GM12878 (cell line): ENCODE results near the gene GGACT. TPM values are rescaled to one million over a fixed set of nuclear protein-coding genes. Genes with fewer than 3 reads are reported as not detected.

Experiments
- ATAC-seq: fragments of 200-7000 bp; cut with Tn5 transposase; 3 replicates; pipeline ENCODE4 v1.9.1; 2020; ENCODE audit warnings: mild to moderate bottlenecking, moderate library complexity
- BruUV-seq: library from RNA; stranded (reverse); fragments of 400-500 nt; replicated peaks from 2 replicates; lab custom pipeline; 2021; lab: Mats Ljungman, UMichigan
- CTCF ChIA-PET: fragments of 300-600 bp; sonication (Branson Sonifier 250); formaldehyde crosslinking; extraction: SDS; loops from one replicate; lab custom pipeline; 2021; ENCODE audit warnings: inconsistent platforms; lab: Yijun Ruan, JAX
- POLR2A ChIA-PET: fragments of 350-600 bp; formaldehyde crosslinking; extraction: SDS; loops from one replicate; lab custom pipeline; 2021; ENCODE audit warnings: inconsistent platforms; lab: Charles Lee
- RAD21 ChIA-PET: fragments of 300-600 bp; sonication (Branson Sonifier 250); formaldehyde crosslinking; loops from one replicate; lab custom pipeline; 2023; ENCODE audit warnings: antibody characterized with exemption; ENCODE audit not compliant: unreplicated experiment; lab: Charles Lee
- SMC1A ChIA-PET: fragments of 300-600 bp; sonication (Branson Sonifier 250); formaldehyde crosslinking; loops from one replicate; lab custom pipeline; 2023; ENCODE audit not compliant: unreplicated experiment, uncharacterized antibody; lab: Charles Lee
- DNase-seq: peaks from one replicate; pipeline ENCODE4 v3.0.0-alpha.2; 2011; ENCODE audit warnings: low read depth, low spot score
- FAIRE-seq: peaks from 3 replicates; lab custom pipeline; 2011; peaks lifted over from hg19 to GRCh38; lab: Jason Lieb, UNC
- H2AFZ ChIP-seq: 2 replicates; pipeline ENCODE4 v1.6.0; 2011; ENCODE audit warnings: low read depth, low read length, control low read depth; ENCODE audit not compliant: control insufficient read depth
- H3K27ac ChIP-seq: 2 replicates; pipeline ENCODE4 v1.5.1; 2011; ENCODE audit warnings: control low read depth; ENCODE audit not compliant: control insufficient read depth, insufficient read depth
- H3K27me3 ChIP-seq, 2 experiments: replicated peaks in 1 of 2; 2 replicates each; pipeline versions ENCODE4 v1.6.0 to v1.6.1; 2011; ENCODE audit warnings: low read length in 1 of 2; ENCODE audit not compliant: control insufficient read depth in 2 of 2, insufficient read depth in 2 of 2
- H3K36me3 ChIP-seq, 2 experiments: 2 replicates each; pipeline ENCODE4 v1.5.1; 2011; ENCODE audit warnings: low read length in 1 of 2; ENCODE audit not compliant: control insufficient read depth in 2 of 2, insufficient read depth in 2 of 2
- H3K4me1 ChIP-seq: 2 replicates; pipeline ENCODE4 v1.6.1; 2011; ENCODE audit warnings: mild to moderate bottlenecking, low read length, moderate library complexity, mixed read lengths; ENCODE audit not compliant: control insufficient read depth, insufficient read depth
- H3K4me2 ChIP-seq: 2 replicates; pipeline ENCODE4 v1.6.0; 2011; ENCODE audit warnings: control low read depth; ENCODE audit not compliant: control insufficient read depth, insufficient read depth
- H3K4me3 ChIP-seq: fragments of 200-600 bp; sonication (generic); 2 replicates; pipeline ENCODE4 v1.5.1; 2016
- H3K79me2 ChIP-seq: 2 replicates; pipeline ENCODE4 v1.6.0; 2011; ENCODE audit warnings: low read length; ENCODE audit not compliant: control insufficient read depth, insufficient read depth
- H3K9ac ChIP-seq: 2 replicates; pipeline ENCODE4 v1.8.0; 2011; ENCODE audit warnings: low read length, control low read depth, mixed read lengths; ENCODE audit not compliant: control insufficient read depth, insufficient read depth
- H3K9me3 ChIP-seq: replicated peaks from 3 replicates; pipeline ENCODE4 v1.5.1; 2011; ENCODE audit warnings: mild to moderate bottlenecking, low read length; ENCODE audit not compliant: control insufficient read depth, insufficient read depth
- H4K20me1 ChIP-seq: 2 replicates; pipeline ENCODE4 v1.6.0; 2011; ENCODE audit not compliant: control insufficient read depth, insufficient read depth
- BCLAF1 ChIP-seq: fragments of 450-650 bp; IDR thresholded peaks from 2 replicates; pipeline ENCODE4 v1.6.1; 2017; ENCODE audit warnings: antibody characterized with exemption, mild to moderate bottlenecking, moderate library complexity
- CUX1 ChIP-seq: IDR thresholded peaks from 2 replicates; pipeline ENCODE4 v1.6.1; 2012; ENCODE audit warnings: improper control_type of control experiment, low read depth, low read length; ENCODE audit not compliant: insufficient replicate concordance
- YBX1 ChIP-seq: fragments of 450-650 bp; IDR thresholded peaks from 2 replicates; pipeline ENCODE4 v1.6.1; 2016; ENCODE audit warnings: antibody characterized with exemption
- ZBTB4 ChIP-seq: fragments of 450-650 bp; formaldehyde crosslinking; IDR thresholded peaks from 2 replicates; pipeline ENCODE4 v1.4.0; 2022; ENCODE audit warnings: mild to moderate bottlenecking, moderate library complexity
- WGBS: methylation state at CpG from one replicate; pipeline ENCODE4 v1.1.6; 2016; ENCODE audit warnings: low lambda C conversion rate; ENCODE audit not compliant: insufficient replicate concordance, insufficient coverage; ENCODE audit errors: missing lambda C conversion rate; 5-methylcytosine and 5-hydroxymethylcytosine counted together
- in situ Hi-C: fragments of 300-500 bp; cut with MboI; formaldehyde crosslinking; loops from 9 replicates; pipeline ENCODE4 v1.14.3; 2018; ENCODE audit warnings: mixed read lengths
- intact Hi-C: fragments of 100-400 bp; cut with micrococcal nuclease; formaldehyde crosslinking; loops from one replicate; pipeline ENCODE4 v1.14.2; 2022; ENCODE audit not compliant: unreplicated experiment
- polyA plus RNA-seq, 11 experiments: library from polyadenylated mRNA; depleted of rRNA in 4 of 11; unstranded in 6 of 11; stranded (reverse) in 5 of 11; fragments of >200 nt; fragmentation: Nextera tagmentation in 4 of 11; fragmentation: Illumina TruSeq in 1 of 11; extraction: Ambion mirVana in 4 of 11; extraction: Trizol in 1 of 11; gene quantifications; 1 replicate in 1 of 11; 2 replicates in 10 of 11; pipeline versions ENCODE4 v1.2.1 to v1.2.3, GENCODE V29; 2011 to 2016; ENCODE audit warnings: inconsistent platforms in 2 of 11, missing spikeins in 2 of 11, low read depth in 1 of 11
- total RNA-seq, 4 experiments: library from RNA; depleted of rRNA in 3 of 4; stranded (reverse); fragments of >200 nt in 3 of 4; fragmentation: Illumina TruSeq in 1 of 4; extraction: Trizol in 1 of 4; gene quantifications; 2 replicates each; pipeline versions ENCODE4 v1.2.1 to v1.2.3, GENCODE V29; 2013 to 2021

The GGACT gene
- total and polyA plus RNA-seq, 10 of the 15 experiments (the other 5 are each of a cell fraction or from before 2014, with no cell fraction given): 0.61 to 8.8 (median 4.2) TPM

GRCh38 chr13:100533588-100534041 lies 55.0 kb downstream of the GGACT start:
- Histone ChIP-seq H3K79me2 (no peaks in the 10 kb centered on the region), H3K9ac (no peak overlapping the region), H2AFZ (no peak overlapping the region), H3K4me3 (no peak overlapping the region), H3K4me2 (no peak overlapping the region), H3K36me3 (no peaks in the 10 kb centered on the region; a peak in 1 of 4 replicates), H4K20me1 (no peaks in the 10 kb centered on the region), H3K27ac (no peak overlapping the region), H3K9me3 (no peaks in the 10 kb centered on the region), H3K27me3 (no peaks in the 10 kb centered on the region), H3K4me1 (no peaks in the 10 kb centered on the region)
- ChIA-PET POLR2A (no interaction called here), SMC1A (no interaction called here), RAD21 (no interaction called here), CTCF (interaction anchor here (0.5 kb wide), 1 partner anchor 211 kb away, joined by 5 read pairs; no protein-coding TSS in a partner anchor)
- in situ Hi-C loops: no loop called here
- TF ChIP-seq YBX1 (no peak), ZBTB4 (no peak)
- no TSS peak for BruUV-seq
- 81% methylated on average over 19 of the region's 19 CpGs for WGBS
- peak; percentile 58 for ATAC-seq
- intact Hi-C loops: no loop called here
- DNase-seq: no peak
- no peak for FAIRE-seq

- no peak overlapping the region for H2AFZ ChIP-seq
- H3K9me3 ChIP-seq: no peaks in the 10 kb centered on the region
- H3K4me3 ChIP-seq: no peak overlapping the region
- no peaks in the 10 kb centered on the region; a peak in 1 of 4 replicates for H3K36me3 ChIP-seq
- ChIA-PET POLR2A (no interaction called here), SMC1A (no interaction called here), RAD21 (no interaction called here), CTCF (no interaction called here)
- H3K27me3 ChIP-seq: no peaks in the 10 kb centered on the region
- no peaks in the 10 kb centered on the region for H3K79me2 ChIP-seq
- intact Hi-C loops: no loop called here
- BruUV-seq: no TSS peak
- FAIRE-seq (no peak), DNase-seq (no peak), ATAC-seq (no peak)
- H3K4me1 ChIP-seq: no peaks in the 10 kb centered on the region
- H4K20me1 ChIP-seq: no peaks in the 10 kb centered on the region
- in situ Hi-C loops: no loop called here
- WGBS: 91% methylated on average over 14 of the region's 14 CpGs
- H3K27ac ChIP-seq: no peak overlapping the region
- no peak overlapping the region for H3K9ac ChIP-seq
- no peak overlapping the region for H3K4me2 ChIP-seq
- TF ChIP-seq CUX1 (no peak), BCLAF1 (no peak)
Observed at GRCh38 chr13:100532836-100533435, 55.7 kb downstream of the GGACT start.
